ENCODE results near the gene ZGRF1.
"Not testable (repeated sequence)": the region's sequence is repeated elsewhere in the genome, so short reads cannot be mapped to it uniquely, and the experiment has no call there.

GRCh38 chr4:112656115-112656514, 19.4 kb upstream of the ZGRF1 start:
- not testable (repeated sequence) for TF ChIP-seq CTCF, POLR2A (IDR thresholded peaks at IDR 0.05)
